Measurements from ENCODE around the gene STK4.

DNA sequence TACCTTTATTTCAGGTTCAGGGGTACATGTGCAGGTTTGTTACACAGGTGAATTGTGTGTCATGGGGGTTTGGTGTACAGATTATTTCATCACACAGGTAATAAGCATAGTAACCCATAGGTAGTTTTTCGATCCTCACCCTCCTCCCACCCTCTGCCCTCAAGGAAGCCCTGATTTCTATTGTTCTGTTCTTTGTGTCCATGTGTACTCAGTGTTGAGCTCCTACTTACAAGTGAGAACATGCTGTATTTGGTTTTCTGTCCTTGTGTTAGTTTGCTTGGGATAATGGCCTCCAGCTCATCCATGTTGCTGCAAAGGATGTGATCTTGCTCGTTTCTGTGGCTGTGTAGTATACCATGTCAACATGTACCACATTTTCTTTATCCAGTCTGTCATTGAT lies 66.0 kb downstream of the STK4 start:
- TF ChIP-seq, protein P1, sequence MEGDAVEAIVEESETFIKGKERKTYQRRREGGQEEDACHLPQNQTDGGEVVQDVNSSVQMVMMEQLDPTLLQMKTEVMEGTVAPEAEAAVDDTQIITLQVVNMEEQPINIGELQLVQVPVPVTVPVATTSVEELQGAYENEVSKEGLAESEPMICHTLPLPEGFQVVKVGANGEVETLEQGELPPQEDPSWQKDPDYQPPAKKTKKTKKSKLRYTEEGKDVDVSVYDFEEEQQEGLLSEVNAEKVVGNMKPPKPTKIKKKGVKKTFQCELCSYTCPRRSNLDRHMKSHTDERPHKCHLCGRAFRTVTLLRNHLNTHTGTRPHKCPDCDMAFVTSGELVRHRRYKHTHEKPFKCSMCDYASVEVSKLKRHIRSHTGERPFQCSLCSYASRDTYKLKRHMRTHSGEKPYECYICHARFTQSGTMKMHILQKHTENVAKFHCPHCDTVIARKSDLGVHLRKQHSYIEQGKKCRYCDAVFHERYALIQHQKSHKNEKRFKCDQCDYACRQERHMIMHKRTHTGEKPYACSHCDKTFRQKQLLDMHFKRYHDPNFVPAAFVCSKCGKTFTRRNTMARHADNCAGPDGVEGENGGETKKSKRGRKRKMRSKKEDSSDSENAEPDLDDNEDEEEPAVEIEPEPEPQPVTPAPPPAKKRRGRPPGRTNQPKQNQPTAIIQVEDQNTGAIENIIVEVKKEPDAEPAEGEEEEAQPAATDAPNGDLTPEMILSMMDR (conservative IDR thresholded peaks at IDR 0.05; ENCODE audit: low read depth, low read length) = no peak
- TF ChIP-seq EZH2 (IDR thresholded peaks at IDR 0.05; ENCODE audit: borderline replicate concordance, low read depth, low read length, poor library complexity, severe bottlenecking) = no peak
